Liver (tissue), 9 donors: ENCODE results near the gene SORD. TPM values are rescaled to one million over a fixed set of nuclear protein-coding genes. Genes with fewer than 3 reads are reported as not detected.

Experiments used
- DNase-seq: peaks from one replicate; pipeline ENCODE4 v3.0.0-alpha.2; 2017; ENCODE audit warnings: low spot score
- H3K27ac ChIP-seq, 2 donors: one replicate each; pipeline ENCODE4 v1.7.0; 2013; ENCODE audit warnings: inconsistent platforms in 2 of 2, low read length in 2 of 2, control low read depth in 1 of 2, low read depth in 1 of 2, mild to moderate bottlenecking in 1 of 2
- H3K27me3 ChIP-seq, 4 donors: one replicate each; pipeline versions ENCODE4 v1.6.1 to v1.7.0; 2013; ENCODE audit warnings: low read length in 3 of 4, inconsistent platforms in 1 of 4, mild to moderate bottlenecking in 1 of 4, moderate library complexity in 1 of 4; ENCODE audit not compliant: control insufficient read depth in 4 of 4, insufficient read depth in 4 of 4
- H3K36me3 ChIP-seq, 4 donors: one replicate each; pipeline versions ENCODE4 v1.6.1 to v1.7.0; 2013; ENCODE audit warnings: low read length in 3 of 4, mild to moderate bottlenecking in 3 of 4, low read depth in 1 of 4, moderate library complexity in 1 of 4; ENCODE audit not compliant: control insufficient read depth in 4 of 4, insufficient read depth in 3 of 4
- H3K4me1 ChIP-seq, 4 donors: one replicate each; pipeline versions ENCODE4 v1.6.1 to v1.7.0; 2013; ENCODE audit warnings: low read length in 3 of 4, mild to moderate bottlenecking in 3 of 4, moderate library complexity in 1 of 4; ENCODE audit not compliant: control insufficient read depth in 4 of 4, insufficient read depth in 4 of 4
- H3K4me3 ChIP-seq, 3 donors: one replicate each; pipeline versions ENCODE4 v1.6.1 to v1.7.0; 2013; ENCODE audit warnings: low read length in 3 of 3, control low read depth in 1 of 3, low read depth in 1 of 3, mild to moderate bottlenecking in 1 of 3
- H3K9ac ChIP-seq, 2 donors: one replicate each; pipeline ENCODE4 v1.7.0; 2013; ENCODE audit warnings: low read length in 2 of 2, mild to moderate bottlenecking in 2 of 2, moderate library complexity in 2 of 2, control low read depth in 1 of 2, low read depth in 1 of 2
- H3K9me3 ChIP-seq, 4 donors: one replicate each; pipeline versions ENCODE4 v1.6.1 to v1.7.0; 2013; ENCODE audit warnings: low read length in 3 of 4; ENCODE audit not compliant: control insufficient read depth in 4 of 4
- EGR1 ChIP-seq, 2 donors: IDR thresholded peaks; 2 replicates each; pipeline ENCODE4 v1.6.1; 2016 to 2018; ENCODE audit warnings: antibody characterized with exemption in 2 of 2, low read depth in 2 of 2
- FOXA1 ChIP-seq: IDR thresholded peaks from 2 replicates; pipeline ENCODE4 v1.6.1; 2016; ENCODE audit warnings: antibody characterized with exemption
- FOXA2 ChIP-seq: IDR thresholded peaks from 2 replicates; pipeline ENCODE4 v1.6.1; 2016; ENCODE audit warnings: antibody characterized with exemption
- GABPA ChIP-seq, 2 donors: IDR thresholded peaks in 1 of 2; conservative IDR thresholded peaks in 1 of 2; 2 replicates each; pipeline ENCODE4 v1.6.1; 2016; ENCODE audit warnings: antibody characterized with exemption in 2 of 2, mild to moderate bottlenecking in 1 of 2, moderate library complexity in 1 of 2
- HNF4A ChIP-seq, 2 donors: conservative IDR thresholded peaks; 2 replicates each; pipeline ENCODE4 v1.6.1; 2016; ENCODE audit warnings: antibody characterized with exemption in 2 of 2, mild to moderate bottlenecking in 2 of 2
- RAD21 ChIP-seq, 2 donors: IDR thresholded peaks; 2 replicates each; pipeline ENCODE4 v1.6.1; 2016; ENCODE audit warnings: antibody characterized with exemption in 2 of 2, mild to moderate bottlenecking in 2 of 2
- RXRA ChIP-seq, 2 donors: IDR thresholded peaks; 2 replicates each; pipeline ENCODE4 v1.6.1; 2017 to 2018; ENCODE audit warnings: antibody characterized with exemption in 2 of 2, mild to moderate bottlenecking in 1 of 2
- SP1 ChIP-seq: IDR thresholded peaks from 2 replicates; pipeline ENCODE4 v1.6.1; 2018; ENCODE audit warnings: antibody characterized with exemption, mild to moderate bottlenecking
- TAF1 ChIP-seq: conservative IDR thresholded peaks from 2 replicates; pipeline ENCODE4 v1.6.1; 2016; ENCODE audit warnings: antibody characterized with exemption, mild to moderate bottlenecking
- WGBS: extraction: QIAGEN DNeasy Blood & Tissue Kit; methylation state at CpG from one replicate; pipeline ENCODE4 v1.1.7; 2013; 5-methylcytosine and 5-hydroxymethylcytosine counted together
- polyA plus RNA-seq, 2 donors: library from polyadenylated mRNA; stranded (reverse) in 1 of 2; unstranded in 1 of 2; fragments of 200-250 nt in 1 of 2; fragments of >200 nt in 1 of 2; fragmentation: Nextera tagmentation in 1 of 2; extraction: Ambion mirVana in 1 of 2; gene quantifications; one replicate each; pipeline versions ENCODE4 v1.2.1 to v1.2.3, GENCODE V29; 2013 to 2015
- total RNA-seq, 2 donors: library from RNA; depleted of rRNA; stranded (reverse); fragments of >200 nt; gene quantifications; one replicate each; pipeline ENCODE4 v1.2.3, GENCODE V29; 2014
- TF ChIP-seq, protein P1 (sequence below): IDR thresholded peaks from 2 replicates; pipeline ENCODE4 v1.6.1; 2016; ENCODE audit warnings: antibody characterized with exemption, mild to moderate bottlenecking
- TF ChIP-seq, protein P2 (sequence below): fragments of 150-350 bp; IDR thresholded peaks from 2 replicates; pipeline ENCODE4 v1.5.1; 2017; ENCODE audit warnings: improper control_type of control experiment, low read depth, low read length; ENCODE audit not compliant: missing input control
- TF ChIP-seq, protein P3 (sequence below): IDR thresholded peaks from 2 replicates; pipeline ENCODE4 v1.6.1; 2016; ENCODE audit warnings: antibody characterized with exemption
- TF ChIP-seq, protein P4 (sequence below): IDR thresholded peaks from 2 replicates; pipeline ENCODE4 v1.6.1; 2016; ENCODE audit warnings: antibody characterized with exemption
- donor health status: healthy.
- donor health status: healthy.
- donor health status: healthy.
- donor health status: healthy.
- donor health status: healthy.

SORD gene
- total and polyA plus RNA-seq, 4 donors: 75.5 to 169 (median 167) TPM

DNA sequence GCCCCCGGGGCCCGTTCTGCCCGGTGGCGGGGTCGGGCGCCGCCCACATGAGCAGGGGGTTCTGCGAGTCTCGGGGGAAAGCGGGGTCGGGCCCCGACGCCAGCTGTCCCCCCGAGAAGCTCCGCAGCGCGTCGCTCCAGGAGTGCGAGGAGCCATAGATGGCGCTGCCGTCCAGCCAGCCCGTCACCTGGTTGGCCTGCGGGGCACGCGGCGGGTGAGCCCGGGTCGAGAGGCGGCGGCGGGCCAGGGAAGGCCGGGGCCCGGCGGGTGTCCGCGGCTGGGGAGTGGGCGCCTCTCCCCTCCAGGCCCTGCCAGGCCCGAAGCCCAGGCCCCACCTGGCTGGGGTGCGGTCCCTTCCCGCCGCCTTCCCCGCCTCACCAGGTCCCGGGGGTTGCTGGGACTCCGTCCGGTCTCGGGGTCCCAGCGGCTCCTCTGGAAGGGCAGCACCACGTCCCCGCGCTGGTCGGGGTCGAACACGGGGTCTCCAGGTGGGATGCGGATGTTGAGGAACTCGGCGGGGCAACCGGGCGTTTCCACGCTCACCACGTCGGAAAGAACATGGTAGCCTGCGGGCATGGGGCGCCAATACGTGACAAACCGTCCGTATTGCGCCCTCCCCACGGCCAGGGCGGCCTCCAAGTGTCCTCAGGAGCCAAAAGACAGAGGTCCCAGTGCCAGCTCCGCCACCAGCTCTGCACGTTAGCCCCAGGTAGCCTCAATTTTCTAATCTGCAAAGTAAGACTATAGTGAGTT, 88.6 kb downstream of the SORD start:
- no peak for DNase-seq
- Histone ChIP-seq H3K27me3 (peaks cover 4 to 17% (median 8%) of the 10 kb centered on the region in 4 donors), H3K4me3 (no peak overlapping the region), H3K27ac (no peak overlapping the region), H3K4me1 (peaks cover 9 to 28% (median 20%) of the 10 kb centered on the region in 4 donors), H3K9me3 (no peaks in the 10 kb centered on the region), H3K36me3 (no peaks in the 10 kb centered on the region), H3K9ac (no peak overlapping the region)
- WGBS: 13% methylated on average over 69 of the region's 71 CpGs
- TF ChIP-seq, protein P1, sequence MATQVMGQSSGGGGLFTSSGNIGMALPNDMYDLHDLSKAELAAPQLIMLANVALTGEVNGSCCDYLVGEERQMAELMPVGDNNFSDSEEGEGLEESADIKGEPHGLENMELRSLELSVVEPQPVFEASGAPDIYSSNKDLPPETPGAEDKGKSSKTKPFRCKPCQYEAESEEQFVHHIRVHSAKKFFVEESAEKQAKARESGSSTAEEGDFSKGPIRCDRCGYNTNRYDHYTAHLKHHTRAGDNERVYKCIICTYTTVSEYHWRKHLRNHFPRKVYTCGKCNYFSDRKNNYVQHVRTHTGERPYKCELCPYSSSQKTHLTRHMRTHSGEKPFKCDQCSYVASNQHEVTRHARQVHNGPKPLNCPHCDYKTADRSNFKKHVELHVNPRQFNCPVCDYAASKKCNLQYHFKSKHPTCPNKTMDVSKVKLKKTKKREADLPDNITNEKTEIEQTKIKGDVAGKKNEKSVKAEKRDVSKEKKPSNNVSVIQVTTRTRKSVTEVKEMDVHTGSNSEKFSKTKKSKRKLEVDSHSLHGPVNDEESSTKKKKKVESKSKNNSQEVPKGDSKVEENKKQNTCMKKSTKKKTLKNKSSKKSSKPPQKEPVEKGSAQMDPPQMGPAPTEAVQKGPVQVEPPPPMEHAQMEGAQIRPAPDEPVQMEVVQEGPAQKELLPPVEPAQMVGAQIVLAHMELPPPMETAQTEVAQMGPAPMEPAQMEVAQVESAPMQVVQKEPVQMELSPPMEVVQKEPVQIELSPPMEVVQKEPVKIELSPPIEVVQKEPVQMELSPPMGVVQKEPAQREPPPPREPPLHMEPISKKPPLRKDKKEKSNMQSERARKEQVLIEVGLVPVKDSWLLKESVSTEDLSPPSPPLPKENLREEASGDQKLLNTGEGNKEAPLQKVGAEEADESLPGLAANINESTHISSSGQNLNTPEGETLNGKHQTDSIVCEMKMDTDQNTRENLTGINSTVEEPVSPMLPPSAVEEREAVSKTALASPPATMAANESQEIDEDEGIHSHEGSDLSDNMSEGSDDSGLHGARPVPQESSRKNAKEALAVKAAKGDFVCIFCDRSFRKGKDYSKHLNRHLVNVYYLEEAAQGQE: no peak
- TF ChIP-seq FOXA1: no peak
- TF ChIP-seq HNF4A (conservative IDR thresholded peaks at IDR 0.05): no peak
- TF ChIP-seq, protein P2, sequence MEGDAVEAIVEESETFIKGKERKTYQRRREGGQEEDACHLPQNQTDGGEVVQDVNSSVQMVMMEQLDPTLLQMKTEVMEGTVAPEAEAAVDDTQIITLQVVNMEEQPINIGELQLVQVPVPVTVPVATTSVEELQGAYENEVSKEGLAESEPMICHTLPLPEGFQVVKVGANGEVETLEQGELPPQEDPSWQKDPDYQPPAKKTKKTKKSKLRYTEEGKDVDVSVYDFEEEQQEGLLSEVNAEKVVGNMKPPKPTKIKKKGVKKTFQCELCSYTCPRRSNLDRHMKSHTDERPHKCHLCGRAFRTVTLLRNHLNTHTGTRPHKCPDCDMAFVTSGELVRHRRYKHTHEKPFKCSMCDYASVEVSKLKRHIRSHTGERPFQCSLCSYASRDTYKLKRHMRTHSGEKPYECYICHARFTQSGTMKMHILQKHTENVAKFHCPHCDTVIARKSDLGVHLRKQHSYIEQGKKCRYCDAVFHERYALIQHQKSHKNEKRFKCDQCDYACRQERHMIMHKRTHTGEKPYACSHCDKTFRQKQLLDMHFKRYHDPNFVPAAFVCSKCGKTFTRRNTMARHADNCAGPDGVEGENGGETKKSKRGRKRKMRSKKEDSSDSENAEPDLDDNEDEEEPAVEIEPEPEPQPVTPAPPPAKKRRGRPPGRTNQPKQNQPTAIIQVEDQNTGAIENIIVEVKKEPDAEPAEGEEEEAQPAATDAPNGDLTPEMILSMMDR: no peak
- no peak for TF ChIP-seq EGR1 (IDR thresholded peaks at IDR 0.05; ENCODE audit: low read depth in 2 of 2)

DNA sequence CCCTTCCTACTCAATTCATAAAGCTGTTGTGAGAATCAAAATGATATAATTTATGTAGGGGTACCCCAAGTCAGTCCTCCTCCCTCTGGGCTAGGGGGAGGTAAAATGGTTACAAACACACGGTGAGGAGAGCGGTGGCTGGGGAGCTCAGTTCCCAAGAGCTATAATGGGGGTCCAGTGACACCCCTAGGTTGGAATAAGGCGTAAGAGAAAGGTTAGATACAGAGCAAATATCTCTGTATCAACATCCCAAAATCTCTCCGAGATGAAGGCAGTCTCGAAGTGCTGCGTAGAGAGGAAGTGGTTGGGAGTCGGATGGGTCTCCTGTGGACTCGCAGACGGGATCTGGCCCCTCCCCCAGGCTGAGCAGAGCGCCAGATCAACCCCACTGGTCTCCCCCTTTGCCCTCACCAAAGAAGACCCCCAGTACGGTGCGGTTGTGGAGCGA, 89.2 kb downstream of the SORD start:
- no peak for DNase-seq
- H3K36me3 ChIP-seq: no peaks in the 10 kb centered on the region
- 10% methylated on average over 13 of the region's 13 CpGs for WGBS
- peaks cover 14 to 34% (median 23%) of the 10 kb centered on the region in 4 donors for H3K4me1 ChIP-seq
- H3K9ac ChIP-seq: no peak overlapping the region
- TF ChIP-seq TAF1: no peak
- no peak for TF ChIP-seq FOXA2
- TF ChIP-seq GABPA (IDR thresholded peaks at IDR 0.05 in 1 of 2, conservative IDR thresholded peaks at IDR 0.05 in 1 of 2): no peak
- TF ChIP-seq, protein P2: no peak
- TF ChIP-seq, protein P3, sequence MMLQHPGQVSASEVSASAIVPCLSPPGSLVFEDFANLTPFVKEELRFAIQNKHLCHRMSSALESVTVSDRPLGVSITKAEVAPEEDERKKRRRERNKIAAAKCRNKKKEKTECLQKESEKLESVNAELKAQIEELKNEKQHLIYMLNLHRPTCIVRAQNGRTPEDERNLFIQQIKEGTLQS: no peak
- TF ChIP-seq RXRA (IDR thresholded peaks at IDR 0.05): no peak
- TF ChIP-seq SP1: no peak
- no peak for TF ChIP-seq RAD21 (IDR thresholded peaks at IDR 0.05)
- TF ChIP-seq FOXA1: no peak
- TF ChIP-seq, protein P4, sequence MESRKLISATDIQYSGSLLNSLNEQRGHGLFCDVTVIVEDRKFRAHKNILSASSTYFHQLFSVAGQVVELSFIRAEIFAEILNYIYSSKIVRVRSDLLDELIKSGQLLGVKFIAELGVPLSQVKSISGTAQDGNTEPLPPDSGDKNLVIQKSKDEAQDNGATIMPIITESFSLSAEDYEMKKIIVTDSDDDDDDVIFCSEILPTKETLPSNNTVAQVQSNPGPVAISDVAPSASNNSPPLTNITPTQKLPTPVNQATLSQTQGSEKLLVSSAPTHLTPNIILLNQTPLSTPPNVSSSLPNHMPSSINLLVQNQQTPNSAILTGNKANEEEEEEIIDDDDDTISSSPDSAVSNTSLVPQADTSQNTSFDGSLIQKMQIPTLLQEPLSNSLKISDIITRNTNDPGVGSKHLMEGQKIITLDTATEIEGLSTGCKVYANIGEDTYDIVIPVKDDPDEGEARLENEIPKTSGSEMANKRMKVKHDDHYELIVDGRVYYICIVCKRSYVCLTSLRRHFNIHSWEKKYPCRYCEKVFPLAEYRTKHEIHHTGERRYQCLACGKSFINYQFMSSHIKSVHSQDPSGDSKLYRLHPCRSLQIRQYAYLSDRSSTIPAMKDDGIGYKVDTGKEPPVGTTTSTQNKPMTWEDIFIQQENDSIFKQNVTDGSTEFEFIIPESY: no peak
- no peak for TF ChIP-seq HNF4A (conservative IDR thresholded peaks at IDR 0.05)
- TF ChIP-seq, protein P1: no peak
- no peak for TF ChIP-seq EGR1 (IDR thresholded peaks at IDR 0.05; ENCODE audit: low read depth in 2 of 2)
- no peak overlapping the region for H3K27ac ChIP-seq
- no peaks in the 10 kb centered on the region for H3K9me3 ChIP-seq
- peak overlapping the region in 1 of 3 donors; percentile 20 for H3K4me3 ChIP-seq
- H3K27me3 ChIP-seq: peaks cover 4 to 17% (median 8%) of the 10 kb centered on the region in 4 donors
